Measurements from ENCODE around the gene SSH3.

GRCh38 chr11:67320691-67321090 lies 17.4 kb downstream of the SSH3 start:
- TF ChIP-seq CTCF (IDR thresholded peaks at IDR 0.05), result no peak
- TF ChIP-seq YY1 (IDR thresholded peaks at IDR 0.05; ENCODE audit: low read depth), result no peak
- TF ChIP-seq MAX (IDR thresholded peaks at IDR 0.05; ENCODE audit: low read depth), result no peak
- no peak for TF ChIP-seq SIN3A (IDR thresholded peaks at IDR 0.05; ENCODE audit: borderline replicate concordance, low read depth, low read length)
